Measurements from ENCODE around the gene NCKAP1. TPM values are rescaled to one million over a fixed set of nuclear protein-coding genes. Genes with fewer than 3 reads are reported as not detected.
A peak's percentile ranks its signal among the peaks of the same experiment; 100 is the strongest.

Gene NCKAP1
- total and polyA plus RNA-seq, 2 experiments from 2014 or later = 81.7 to 90.4 TPM

- Histone ChIP-seq H3K36me3 (no peaks in the 10 kb centered on the region), H3K9me3 (ENCODE audit: low read depth) (no peaks in the 10 kb centered on the region), H3K27me3 (no peaks in the 10 kb centered on the region), H3K4me3 (no peak overlapping the region), H3K27ac (peak overlapping the region; percentile 89), H3K4me1 (ENCODE audit: low read depth) (peaks cover 42% of the 10 kb centered on the region)
- peak in 1 of 2 donors; percentile 76 for DNase-seq (ENCODE audit: low read depth in 1 of 2, low spot score in 1 of 2)
- no peak for TF ChIP-seq CTCF (IDR thresholded peaks at IDR 0.05; ENCODE audit: low read depth, low read length)
Observed at GRCh38 chr2:182903566-182903965, 134.7 kb downstream of the NCKAP1 start.

- H3K4me1 ChIP-seq (ENCODE audit: low read depth) = peaks cover 32% of the 10 kb centered on the region
- H3K27me3 ChIP-seq = no peaks in the 10 kb centered on the region
- H3K27ac ChIP-seq = peak overlapping the region; percentile 89
- TF ChIP-seq CTCF (IDR thresholded peaks at IDR 0.05; ENCODE audit: low read depth, low read length) = no peak
- DNase-seq (ENCODE audit: low read depth in 1 of 2, low spot score in 1 of 2) = no peak
- H3K4me3 ChIP-seq = no peak overlapping the region
- H3K9me3 ChIP-seq (ENCODE audit: low read depth) = no peaks in the 10 kb centered on the region
- no peaks in the 10 kb centered on the region for H3K36me3 ChIP-seq
Observed at GRCh38 chr2:182901748-182902147, 136.5 kb downstream of the NCKAP1 start.

- H3K9me3 ChIP-seq (ENCODE audit: low read depth) = no peaks in the 10 kb centered on the region
- H3K4me1 ChIP-seq (ENCODE audit: low read depth) = peaks cover 15% of the 10 kb centered on the region
- no peak overlapping the region for H3K4me3 ChIP-seq
- no peak overlapping the region for H3K27ac ChIP-seq
- no peaks in the 10 kb centered on the region for H3K27me3 ChIP-seq
- DNase-seq (ENCODE audit: low read depth in 1 of 2, low spot score in 1 of 2) = no peak
- no peaks in the 10 kb centered on the region for H3K36me3 ChIP-seq
- no peak for TF ChIP-seq CTCF (IDR thresholded peaks at IDR 0.05; ENCODE audit: low read depth, low read length)
Observed at GRCh38 chr2:182898718-182899117, 139.5 kb downstream of the NCKAP1 start.

- H3K9me3 ChIP-seq (ENCODE audit: low read depth) = no peaks in the 10 kb centered on the region
- no peak for DNase-seq (ENCODE audit: low read depth in 1 of 2, low spot score in 1 of 2)
- no peak overlapping the region for H3K4me3 ChIP-seq
- no peak for TF ChIP-seq CTCF (IDR thresholded peaks at IDR 0.05; ENCODE audit: low read depth, low read length)
- H3K27me3 ChIP-seq = no peaks in the 10 kb centered on the region
- no peak overlapping the region for H3K27ac ChIP-seq
- H3K36me3 ChIP-seq = no peaks in the 10 kb centered on the region
- H3K4me1 ChIP-seq (ENCODE audit: low read depth) = peaks cover 6% of the 10 kb centered on the region
Observed at GRCh38 chr2:182897137-182897536, 141.1 kb downstream of the NCKAP1 start.

GRCh38 chr2:182895798-182896197 is 142.5 kb downstream of the NCKAP1 start:
- H3K36me3 ChIP-seq = no peaks in the 10 kb centered on the region
- no peak for TF ChIP-seq CTCF (IDR thresholded peaks at IDR 0.05; ENCODE audit: low read depth, low read length)
- H3K27me3 ChIP-seq = no peaks in the 10 kb centered on the region
- H3K9me3 ChIP-seq (ENCODE audit: low read depth) = no peaks in the 10 kb centered on the region
- no peak overlapping the region for H3K4me3 ChIP-seq
- H3K27ac ChIP-seq = no peak overlapping the region
- DNase-seq (ENCODE audit: low read depth in 1 of 2, low spot score in 1 of 2) = no peak
- H3K4me1 ChIP-seq (ENCODE audit: low read depth) = no peaks in the 10 kb centered on the region

GRCh38 chr2:182895169-182895568 is 143.1 kb downstream of the NCKAP1 start:
- TF ChIP-seq CTCF (IDR thresholded peaks at IDR 0.05; ENCODE audit: low read depth, low read length) = no peak
- Histone ChIP-seq H3K27me3 (no peaks in the 10 kb centered on the region), H3K4me3 (no peak overlapping the region), H3K4me1 (ENCODE audit: low read depth) (no peaks in the 10 kb centered on the region), H3K36me3 (no peaks in the 10 kb centered on the region), H3K9me3 (ENCODE audit: low read depth) (no peaks in the 10 kb centered on the region), H3K27ac (no peak overlapping the region)
- no peak for DNase-seq (ENCODE audit: low read depth in 1 of 2, low spot score in 1 of 2)

All from cardiac muscle cell (in vitro differentiated cells and primary cell).